ENCODE results near the gene NEK3.
"Not testable (repeated sequence)": the region's sequence is repeated elsewhere in the genome, so short reads cannot be mapped to it uniquely, and the experiment has no call there.

Gene NEK3

GRCh38 chr13:52159159-52159982, at the start of gene NEK3:
NEK3 (minus strand) TSS chr13:52159597; CDS start chr13:52156191, 3,406 bp downstream.
- DNase-seq (ENCODE audit: low spot score), result peak; percentile 57

GRCh38 chr13:52208384-52208783, 49.0 kb upstream of the NEK3 start:
- not testable (repeated sequence) for DNase-seq (ENCODE audit: low spot score)

- DNase-seq (ENCODE audit: low spot score), result not testable (repeated sequence)
Measured at GRCh38 chr13:52207896-52208295, 48.5 kb upstream of the NEK3 start.

- DNase-seq (ENCODE audit: low spot score), result not testable (repeated sequence)
Measured at GRCh38 chr13:52207337-52207736, 47.9 kb upstream of the NEK3 start.

- DNase-seq (ENCODE audit: low spot score), result not testable (repeated sequence)
Measured at GRCh38 chr13:52204546-52204945, 45.1 kb upstream of the NEK3 start.

GRCh38 chr13:52203864-52204263, 44.5 kb upstream of the NEK3 start:
- peak; percentile 61 for DNase-seq (ENCODE audit: low spot score)

- not testable (repeated sequence) for DNase-seq (ENCODE audit: low spot score)
Measured at GRCh38 chr13:52202506-52202905, 43.1 kb upstream of the NEK3 start.

- DNase-seq (ENCODE audit: low spot score), result peak; percentile 52
Measured at GRCh38 chr13:52201439-52202193, 42.2 kb upstream of the NEK3 start.

GRCh38 chr13:52195401-52195837, 36.0 kb upstream of the NEK3 start:
- DNase-seq (ENCODE audit: low spot score), result peak; percentile 77

- DNase-seq (ENCODE audit: low spot score), result peak; percentile 88
Measured at GRCh38 chr13:52194184-52194868, 34.9 kb upstream of the NEK3 start.

- peak; percentile 20 for DNase-seq (ENCODE audit: low spot score)
Measured at GRCh38 chr13:52193587-52194183, 34.3 kb upstream of the NEK3 start.

- DNase-seq (ENCODE audit: low spot score), result peak; percentile 41
Measured at GRCh38 chr13:52187424-52188187, 28.2 kb upstream of the NEK3 start.

GRCh38 chr13:52187029-52187423, 27.6 kb upstream of the NEK3 start:
- no peak for DNase-seq (ENCODE audit: low spot score)

- peak; percentile 60 for DNase-seq (ENCODE audit: low spot score)
Measured at GRCh38 chr13:52181316-52181954, 22.0 kb upstream of the NEK3 start.

GRCh38 chr13:52179925-52180324, 20.5 kb upstream of the NEK3 start:
- DNase-seq (ENCODE audit: low spot score), result no peak

GRCh38 chr13:52177276-52177675, 17.9 kb upstream of the NEK3 start:
- no peak for DNase-seq (ENCODE audit: low spot score)

- DNase-seq (ENCODE audit: low spot score), result not testable (repeated sequence)
Measured at GRCh38 chr13:52173970-52174369, 14.6 kb upstream of the NEK3 start.

- DNase-seq (ENCODE audit: low spot score), result no peak
Measured at GRCh38 chr13:52173373-52173772, 14.0 kb upstream of the NEK3 start.

GRCh38 chr13:52171686-52172085, 12.3 kb upstream of the NEK3 start:
- DNase-seq (ENCODE audit: low spot score), result not testable (repeated sequence)

GRCh38 chr13:52170828-52171391, 11.5 kb upstream of the NEK3 start:
- DNase-seq (ENCODE audit: low spot score), result peak; percentile 25

Data from kidney tubule cell (primary cell).